ENCODE data around the gene PSMG2. TPM values are rescaled to one million over a fixed set of nuclear protein-coding genes. Genes with fewer than 3 reads are reported as not detected.

Gene PSMG2
- polyA plus RNA-seq, 2 of the 4 experiments (the other 2 are of a cell fraction), result 69.2 to 75.7 TPM

DNA sequence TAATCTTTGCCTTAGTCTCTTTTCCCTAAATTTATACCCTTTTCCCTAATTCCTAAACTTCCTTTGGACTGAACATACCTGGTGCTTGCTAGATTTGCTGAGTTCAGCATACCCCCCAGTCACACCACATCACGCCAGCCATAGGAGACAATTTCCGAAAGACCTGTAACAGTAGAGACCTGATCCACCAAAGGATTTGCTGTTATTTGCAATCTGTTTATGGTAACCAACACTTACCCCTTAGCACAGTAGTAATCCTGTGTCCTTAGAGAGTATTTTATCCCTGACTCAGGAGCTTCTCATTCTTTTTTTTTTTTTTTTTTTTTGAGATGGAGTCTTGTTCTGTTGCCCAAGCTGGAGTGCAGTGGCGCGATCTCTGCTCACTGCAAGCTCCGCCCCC, 8.6 kb downstream of the PSMG2 start:
- no peaks in the 10 kb centered on the region for H3K9me3 ChIP-seq
- ChIA-PET CTCF (interaction anchor here (0.8 to 2.6 kb wide), 3 partner anchors 15 to 223 kb away, joined by 3 to 10 read pairs (median 8); no protein-coding TSS in a partner anchor), POLR2A (no interaction called here)
- DNase-seq (ENCODE audit: low read depth in 1 of 2, low spot score in 1 of 2) (no peak), ATAC-seq (no peak), FAIRE-seq (no peak)
- H3K4me1 ChIP-seq, result no peaks in the 10 kb centered on the region
- no peak overlapping the region for H3K4me2 ChIP-seq
- H3K27ac ChIP-seq, result no peak overlapping the region
- TF ChIP-seq CBX2 (IDR thresholded peaks at IDR 0.05; ENCODE audit: borderline replicate concordance, low read depth) (no peak), RFX5 (IDR thresholded peaks at IDR 0.05) (no peak), FOSL2 (IDR thresholded peaks at IDR 0.05) (no peak), FOSL2 (CRISPR knock-in tag; IDR thresholded peaks at IDR 0.05) (no peak), PBX3 (IDR thresholded peaks at IDR 0.05) (no peak), MAX (IDR thresholded peaks at IDR 0.05) (no peak), TP53 (CRISPR knock-in tag; IDR thresholded peaks at IDR 0.05) (no peak), ESRRA (IDR thresholded peaks at IDR 0.05; ENCODE audit: borderline replicate concordance, low read length) (no peak), USF2 (IDR thresholded peaks at IDR 0.05) (no peak), JUNB (IDR thresholded peaks at IDR 0.05) (no peak), EHMT2 (IDR thresholded peaks at IDR 0.05; ENCODE audit: low read depth) (no peak), CEBPB (IDR thresholded peaks at IDR 0.05) (no peak), MAZ (IDR thresholded peaks at IDR 0.05; ENCODE audit: borderline replicate concordance, low read depth, low read length) (no peak), KDM5A (IDR thresholded peaks at IDR 0.05) (no peak), ZSCAN20 (CRISPR knock-in tag; IDR thresholded peaks at IDR 0.05) (no peak)
- TF ChIP-seq, protein P1, sequence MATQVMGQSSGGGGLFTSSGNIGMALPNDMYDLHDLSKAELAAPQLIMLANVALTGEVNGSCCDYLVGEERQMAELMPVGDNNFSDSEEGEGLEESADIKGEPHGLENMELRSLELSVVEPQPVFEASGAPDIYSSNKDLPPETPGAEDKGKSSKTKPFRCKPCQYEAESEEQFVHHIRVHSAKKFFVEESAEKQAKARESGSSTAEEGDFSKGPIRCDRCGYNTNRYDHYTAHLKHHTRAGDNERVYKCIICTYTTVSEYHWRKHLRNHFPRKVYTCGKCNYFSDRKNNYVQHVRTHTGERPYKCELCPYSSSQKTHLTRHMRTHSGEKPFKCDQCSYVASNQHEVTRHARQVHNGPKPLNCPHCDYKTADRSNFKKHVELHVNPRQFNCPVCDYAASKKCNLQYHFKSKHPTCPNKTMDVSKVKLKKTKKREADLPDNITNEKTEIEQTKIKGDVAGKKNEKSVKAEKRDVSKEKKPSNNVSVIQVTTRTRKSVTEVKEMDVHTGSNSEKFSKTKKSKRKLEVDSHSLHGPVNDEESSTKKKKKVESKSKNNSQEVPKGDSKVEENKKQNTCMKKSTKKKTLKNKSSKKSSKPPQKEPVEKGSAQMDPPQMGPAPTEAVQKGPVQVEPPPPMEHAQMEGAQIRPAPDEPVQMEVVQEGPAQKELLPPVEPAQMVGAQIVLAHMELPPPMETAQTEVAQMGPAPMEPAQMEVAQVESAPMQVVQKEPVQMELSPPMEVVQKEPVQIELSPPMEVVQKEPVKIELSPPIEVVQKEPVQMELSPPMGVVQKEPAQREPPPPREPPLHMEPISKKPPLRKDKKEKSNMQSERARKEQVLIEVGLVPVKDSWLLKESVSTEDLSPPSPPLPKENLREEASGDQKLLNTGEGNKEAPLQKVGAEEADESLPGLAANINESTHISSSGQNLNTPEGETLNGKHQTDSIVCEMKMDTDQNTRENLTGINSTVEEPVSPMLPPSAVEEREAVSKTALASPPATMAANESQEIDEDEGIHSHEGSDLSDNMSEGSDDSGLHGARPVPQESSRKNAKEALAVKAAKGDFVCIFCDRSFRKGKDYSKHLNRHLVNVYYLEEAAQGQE (IDR thresholded peaks at IDR 0.05), result no peak
- 98% methylated on average over 5 of the region's 5 CpGs for WGBS (ENCODE audit: missing lambda C conversion rate)
- no peak overlapping the region for H3K4me3 ChIP-seq

- no peak overlapping the region for H3K27ac ChIP-seq
- CTCF ChIA-PET, result interaction anchor here (1.3 to 12.1 kb wide), 3 partner anchors 9 to 215 kb away, joined by 3 to 159 read pairs (median 6); no protein-coding TSS in a partner anchor
- POLR2A ChIA-PET, result no interaction called here
- WGBS (ENCODE audit: missing lambda C conversion rate), result 96% methylated on average over 5 of the region's 5 CpGs
- TF ChIP-seq HMGXB4 (CRISPR knock-in tag; IDR thresholded peaks at IDR 0.05; ENCODE audit: borderline replicate concordance) (no peak), RARB (CRISPR knock-in tag; IDR thresholded peaks at IDR 0.05) (no peak)
- H3K4me1 ChIP-seq, result no peaks in the 10 kb centered on the region
- DNase-seq (ENCODE audit: low read depth in 1 of 2, low spot score in 1 of 2) (no peak), FAIRE-seq (no peak), ATAC-seq (no peak)
- H3K4me2 ChIP-seq, result no peak overlapping the region
- no peak overlapping the region for H3K4me3 ChIP-seq
- H3K9me3 ChIP-seq, result no peaks in the 10 kb centered on the region
Observed at GRCh38 chr18:12721495-12722275, 18.8 kb downstream of the PSMG2 start.

All from A549 (cell line).